Measurements from ENCODE around the gene SLC6A3.
A peak's percentile ranks its signal among the peaks of the same experiment; 100 is the strongest.
"Not testable (repeated sequence)": the region's sequence is repeated elsewhere in the genome, so short reads cannot be mapped to it uniquely, and the experiment has no call there.

Gene SLC6A3

GRCh38 chr5:1376981-1377380 is 68.3 kb downstream of the SLC6A3 start:
- no peak for DNase-seq (ENCODE audit: insufficient read length, low spot score)
- FAIRE-seq = no peak

- no peak for DNase-seq (ENCODE audit: insufficient read length, low spot score)
- FAIRE-seq = peak; percentile 55
These were observed 69.1 kb downstream of the SLC6A3 start for GRCh38 chr5:1375871-1376810.

GRCh38 chr5:1374679-1375055 is 70.6 kb downstream of the SLC6A3 start:
- no peak for DNase-seq (ENCODE audit: insufficient read length, low spot score)
- FAIRE-seq = no peak

DNA sequence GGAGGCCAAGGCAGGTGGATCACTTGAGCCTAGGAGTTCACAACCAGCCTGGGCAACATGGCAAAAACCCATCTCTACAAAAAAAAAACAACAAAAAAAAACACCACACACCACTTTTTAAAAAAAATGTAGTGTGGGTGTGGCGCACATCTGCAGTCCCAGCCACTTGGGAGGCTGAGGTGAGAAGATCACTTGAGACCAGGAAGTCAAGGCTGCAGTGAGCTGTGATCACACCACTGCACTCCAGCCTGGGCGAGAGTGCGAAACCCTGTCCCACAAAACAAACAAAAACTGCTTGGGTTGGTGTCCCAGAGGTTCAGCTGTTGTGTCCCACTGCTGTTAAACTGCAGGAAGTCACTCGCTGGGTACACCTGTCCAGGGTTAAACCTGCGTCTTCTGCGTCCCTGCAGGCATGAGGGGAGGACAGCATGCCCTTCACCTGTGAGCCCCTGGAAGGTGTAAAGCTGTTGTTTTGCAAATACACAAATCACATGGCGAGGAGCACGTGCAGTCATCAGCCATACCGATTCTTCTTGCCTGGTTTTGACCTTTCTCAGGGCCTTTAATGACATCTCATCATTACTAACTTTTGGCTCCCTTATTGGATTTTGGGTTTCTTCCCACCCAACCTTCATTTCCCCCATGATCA is 71.1 kb downstream of the SLC6A3 start:
- DNase-seq (ENCODE audit: insufficient read length, low spot score) (no peak), FAIRE-seq (no peak)

DNA sequence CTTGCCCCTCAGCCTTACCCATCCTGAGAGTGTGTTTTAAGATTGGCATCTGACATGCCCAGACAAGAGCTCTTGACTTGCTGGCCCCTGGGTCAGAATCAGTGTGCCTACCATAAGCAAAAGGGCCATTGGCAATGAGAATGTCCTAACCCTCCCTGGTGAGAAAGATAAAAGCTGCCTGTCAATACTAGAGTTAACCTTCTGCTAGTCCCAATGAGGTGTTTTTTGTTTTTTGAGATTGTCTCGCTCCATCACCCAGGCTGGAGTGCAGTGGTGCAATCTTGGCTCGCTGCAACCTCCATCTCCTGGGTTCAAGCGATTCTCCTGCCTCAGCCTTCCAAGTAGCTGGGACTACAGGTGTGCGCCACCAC is 73.3 kb downstream of the SLC6A3 start:
- not testable (repeated sequence) for DNase-seq (ENCODE audit: insufficient read length, low spot score); FAIRE-seq

DNA sequence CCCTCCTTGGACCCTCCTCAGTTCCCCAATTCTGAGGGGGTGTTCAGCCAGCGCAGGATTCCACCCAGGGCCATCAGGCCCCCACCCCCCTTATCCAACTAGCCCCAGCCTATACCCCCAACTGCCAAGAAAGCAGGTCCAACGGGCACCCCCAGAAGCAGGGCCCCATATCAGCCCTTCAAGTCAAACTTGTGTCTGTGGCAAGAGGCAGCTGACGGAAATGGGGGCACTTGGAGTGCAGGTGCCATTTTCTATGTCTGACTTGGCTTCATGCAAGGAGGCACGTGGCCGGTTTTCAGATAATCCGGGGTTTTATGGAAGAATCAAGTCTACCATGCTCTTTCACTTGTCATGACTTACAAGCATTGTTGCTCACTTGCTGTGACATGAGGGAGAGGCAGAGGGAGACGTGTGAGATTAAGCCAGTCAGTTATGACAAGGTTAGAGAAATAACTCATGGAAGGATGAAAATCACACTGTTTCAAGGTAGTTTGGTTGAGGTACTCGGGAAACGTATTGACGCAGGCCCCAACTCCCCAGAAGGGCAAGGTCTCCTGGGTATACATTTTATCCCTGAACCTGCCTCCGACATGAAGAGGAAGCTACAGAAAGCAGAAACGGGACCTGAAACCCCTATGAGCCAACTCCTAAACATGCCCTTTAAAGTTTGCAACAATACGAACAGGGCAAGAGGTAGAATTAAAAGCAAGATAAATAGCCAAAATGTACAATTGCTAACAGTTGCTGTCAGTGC is 73.8 kb downstream of the SLC6A3 start:
- DNase-seq (ENCODE audit: insufficient read length, low spot score) = no peak

GRCh38 chr5:1370006-1370405 is 75.2 kb downstream of the SLC6A3 start:
- FAIRE-seq (no peak), DNase-seq (ENCODE audit: insufficient read length, low spot score) (no peak)

More for the DNA sequence above, 73.8 kb downstream of the SLC6A3 start:
- FAIRE-seq = peak; percentile 13

GRCh38 chr5:1368756-1369155 is 76.5 kb downstream of the SLC6A3 start:
- no peak for DNase-seq (ENCODE audit: insufficient read length, low spot score)
- no peak for FAIRE-seq

GRCh38 chr5:1368236-1368635 is 77.0 kb downstream of the SLC6A3 start:
- FAIRE-seq = no peak

DNA sequence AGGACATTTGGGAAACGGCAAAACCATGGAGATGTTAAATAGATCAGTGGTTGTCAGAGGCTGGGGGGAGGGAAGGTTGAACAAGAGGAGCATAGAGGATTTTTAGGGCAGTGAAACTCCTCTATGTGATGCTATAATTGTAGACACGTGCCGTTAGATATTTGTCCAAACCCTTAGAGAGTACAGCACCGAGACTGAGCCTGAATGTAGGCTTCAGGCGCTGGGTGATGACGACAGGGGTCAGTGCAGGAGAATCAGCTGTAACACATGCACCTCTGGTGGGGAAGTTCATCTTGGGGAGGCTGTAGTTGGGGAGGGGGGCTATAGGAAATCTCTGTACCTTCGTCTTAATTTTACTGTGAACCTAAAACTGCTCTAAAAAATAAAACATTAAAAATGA is 78.1 kb downstream of the SLC6A3 start:
- no peak for DNase-seq (ENCODE audit: insufficient read length, low spot score)
- FAIRE-seq = no peak

More at GRCh38 chr5:1368236-1368635, 77.0 kb downstream of the SLC6A3 start:
- DNase-seq (ENCODE audit: insufficient read length, low spot score) = no peak

- peak; percentile 13 for FAIRE-seq
- no peak for DNase-seq (ENCODE audit: insufficient read length, low spot score)
These were observed 78.7 kb downstream of the SLC6A3 start for GRCh38 chr5:1366514-1366913.

- FAIRE-seq (no peak), DNase-seq (ENCODE audit: insufficient read length, low spot score) (no peak)
These were observed 81.0 kb downstream of the SLC6A3 start for GRCh38 chr5:1364211-1364610.

GRCh38 chr5:1363581-1363980 is 81.7 kb downstream of the SLC6A3 start:
- DNase-seq (ENCODE audit: insufficient read length, low spot score) = no peak
- no peak for FAIRE-seq

DNA sequence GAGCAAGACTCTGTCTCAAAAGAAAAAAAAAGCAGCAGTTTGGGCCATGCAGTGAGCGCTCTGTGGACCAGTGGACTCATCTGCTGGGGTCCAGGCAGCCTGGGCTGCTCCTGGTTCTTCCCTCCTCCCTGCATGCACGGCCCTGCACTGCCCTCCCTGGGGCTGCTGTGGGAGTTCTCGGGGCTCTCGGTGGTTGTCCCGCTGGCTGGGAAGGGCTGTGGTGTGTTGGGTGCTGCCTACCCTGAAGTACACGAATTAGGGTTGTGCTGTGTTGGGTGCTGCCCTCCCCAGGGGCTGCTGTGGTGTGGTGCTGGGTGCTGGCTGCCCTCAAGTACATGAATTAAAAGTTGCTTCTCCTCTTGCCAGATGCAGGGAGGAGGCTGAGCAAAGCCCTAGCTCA is 82.1 kb downstream of the SLC6A3 start:
- FAIRE-seq = no peak
- no peak for DNase-seq (ENCODE audit: insufficient read length, low spot score)

DNA sequence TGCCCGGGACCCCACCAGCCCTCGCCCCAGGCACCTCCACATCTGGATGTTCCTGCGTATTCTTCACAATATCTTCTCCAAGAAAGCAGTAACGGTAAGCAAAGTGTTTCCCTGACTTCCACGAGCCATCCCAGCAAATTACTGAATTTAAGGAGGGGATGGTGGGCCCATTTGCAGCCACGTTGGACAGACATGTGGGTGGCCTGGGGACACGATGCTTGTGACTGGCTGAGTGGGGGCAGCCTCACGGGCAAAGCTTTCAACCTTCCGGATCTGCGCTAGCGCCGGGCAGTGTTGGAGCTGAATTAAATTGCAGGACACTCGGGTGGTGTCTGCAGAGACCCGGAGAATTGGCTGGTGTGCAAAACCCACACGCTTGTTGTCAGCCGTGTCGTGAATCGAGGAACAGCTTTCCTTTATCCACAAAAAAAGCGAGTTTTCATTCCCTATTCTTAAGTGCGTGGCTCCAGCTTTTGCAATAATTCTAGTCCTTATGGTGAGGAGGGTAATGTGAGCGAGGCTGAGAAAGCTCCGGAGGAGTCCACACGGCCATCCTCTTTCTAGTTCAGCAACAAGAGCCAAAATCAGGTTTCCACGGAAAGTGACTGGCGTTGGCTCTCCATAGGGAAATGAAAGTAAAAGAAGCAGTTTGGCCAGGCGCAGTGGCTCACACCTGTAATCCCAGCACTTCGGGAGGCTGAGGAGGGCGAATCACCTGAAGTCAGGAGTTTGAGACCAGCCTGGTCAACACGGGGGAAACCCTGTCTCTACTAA is 82.8 kb downstream of the SLC6A3 start:
- FAIRE-seq (no peak), DNase-seq (ENCODE audit: insufficient read length, low spot score) (no peak)

DNA sequence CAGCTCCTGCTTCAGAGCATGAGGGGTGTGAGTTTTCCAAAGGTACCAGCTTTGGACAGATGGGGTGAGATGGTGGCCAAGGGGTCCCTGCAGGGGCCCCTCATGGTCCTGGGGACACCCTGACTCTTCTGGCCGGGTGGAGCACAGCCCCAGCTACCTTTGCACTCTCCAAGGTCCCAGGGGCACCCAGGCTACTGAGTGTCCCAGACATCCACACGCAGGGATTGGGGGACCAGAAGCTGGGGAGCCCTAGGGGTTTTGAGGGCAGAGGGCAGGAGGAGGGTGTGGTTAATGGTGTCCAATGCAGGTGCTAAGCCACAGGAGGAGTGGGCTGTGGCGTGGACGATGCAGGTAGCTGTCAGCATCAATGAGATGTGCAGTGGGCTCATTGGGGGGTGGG is 84.4 kb downstream of the SLC6A3 start:
- FAIRE-seq (no peak), DNase-seq (ENCODE audit: insufficient read length, low spot score) (no peak)

DNA sequence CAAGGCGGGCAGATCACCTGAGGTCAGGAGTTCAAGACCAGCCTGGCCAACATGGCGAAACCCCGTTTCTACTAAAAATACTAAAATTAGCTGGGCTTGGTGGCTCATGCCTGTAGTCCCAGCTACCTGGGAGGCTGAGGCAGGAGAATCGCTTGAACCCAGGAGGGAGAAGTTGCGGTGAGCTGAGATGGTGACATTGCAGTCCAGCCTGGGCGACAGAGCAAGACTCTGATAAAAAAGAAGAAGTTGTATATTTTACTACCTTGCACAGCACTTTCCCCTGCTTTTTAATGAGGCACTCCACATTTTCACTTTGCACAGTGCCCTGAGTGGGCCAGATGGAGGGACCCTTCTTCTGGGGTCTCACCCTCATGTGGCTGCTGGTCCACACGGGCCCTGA is 84.9 kb downstream of the SLC6A3 start:
- FAIRE-seq; DNase-seq (ENCODE audit: insufficient read length, low spot score): not testable (repeated sequence)

- FAIRE-seq (no peak), DNase-seq (ENCODE audit: insufficient read length, low spot score) (no peak)
These were observed 85.5 kb downstream of the SLC6A3 start for GRCh38 chr5:1359713-1360112.

DNA sequence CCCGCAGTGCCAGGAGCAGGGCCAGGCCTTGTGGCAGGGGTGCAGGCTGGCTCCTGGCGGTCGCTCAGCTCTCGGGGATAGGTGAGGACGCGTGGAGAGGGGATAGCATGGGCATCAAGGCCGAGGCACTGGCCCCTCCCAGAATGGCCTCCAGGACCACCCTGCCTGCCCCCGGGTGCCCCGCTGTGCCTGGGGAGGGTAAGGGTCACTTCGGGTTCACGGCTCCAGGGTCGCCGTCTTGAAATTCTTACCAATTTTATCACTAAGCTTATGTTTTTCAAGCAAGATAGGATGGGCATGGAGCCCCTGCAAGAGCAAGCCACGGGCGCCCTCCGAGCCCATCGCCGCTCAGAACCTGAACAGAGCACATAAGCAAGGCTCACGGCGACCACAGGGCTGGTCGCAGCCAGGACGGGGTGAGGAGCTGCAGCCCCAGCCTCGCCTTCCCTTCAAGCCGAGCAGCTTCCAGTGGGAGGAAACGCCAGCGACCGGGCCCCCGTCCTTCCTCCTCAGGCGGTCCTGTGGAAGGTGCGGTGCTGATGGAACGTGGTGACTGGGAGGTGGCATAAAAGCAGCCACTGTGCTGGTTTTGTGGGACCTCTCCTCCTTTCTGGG is 86.1 kb downstream of the SLC6A3 start:
- no peak for DNase-seq (ENCODE audit: insufficient read length, low spot score)

DNA sequence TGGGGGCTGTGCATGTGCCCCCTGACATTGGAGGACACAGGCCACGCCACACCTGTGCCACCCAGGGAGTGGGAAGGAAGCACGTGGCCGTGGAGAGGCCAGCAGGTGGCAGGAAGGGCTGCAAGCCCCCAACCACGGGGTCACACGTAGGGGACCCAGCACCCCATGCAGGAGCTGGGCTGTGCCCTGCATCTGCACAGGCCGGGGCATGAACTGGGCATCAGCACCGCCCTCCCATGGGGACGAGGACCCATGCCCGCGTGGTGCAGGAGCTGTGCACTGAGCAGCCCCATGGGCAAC is 86.6 kb downstream of the SLC6A3 start:
- no peak for DNase-seq (ENCODE audit: insufficient read length, low spot score)
- FAIRE-seq = no peak

More for the DNA sequence above, 86.1 kb downstream of the SLC6A3 start:
- no peak for FAIRE-seq

Data from HTR-8/SVneo (cell line).